Ovary (tissue), 9 donors: ENCODE measurements around the gene EXOC7. TPM values are rescaled to one million over a fixed set of nuclear protein-coding genes. Genes with fewer than 3 reads are reported as not detected.
"Not testable (repeated sequence)": the region's sequence is repeated elsewhere in the genome, so short reads cannot be mapped to it uniquely, and the experiment has no call there.

Source experiments
- DNase-seq, 5 donors: peaks; one replicate each; pipeline ENCODE4 v3.0.0-alpha.2; 2019 to 2020
- H3K27ac ChIP-seq, 2 donors: fragments of 200-600 bp; one replicate each; pipeline versions ENCODE4 v1.5.1 to v1.8.0; 2019 to 2022
- H3K27me3 ChIP-seq: fragments of 200-600 bp; one replicate; pipeline ENCODE4 v1.8.0; 2022
- H3K36me3 ChIP-seq: fragments of 200-600 bp; sonication (generic); one replicate; pipeline ENCODE4 v1.5.1; 2019
- H3K4me1 ChIP-seq: one replicate; pipeline ENCODE4 v1.8.1; 2013; ENCODE audit warnings: mild to moderate bottlenecking, moderate library complexity; ENCODE audit not compliant: insufficient read depth
- H3K4me3 ChIP-seq: fragments of 200-600 bp; sonication (generic); one replicate; pipeline ENCODE4 v1.5.1; 2017
- H3K9me3 ChIP-seq, 2 donors: fragments of 200-600 bp in 1 of 2; sonication (generic) in 1 of 2; one replicate each; pipeline versions ENCODE4 v1.5.1 to v1.8.1; 2013 to 2019; ENCODE audit warnings: mild to moderate bottlenecking in 1 of 2, moderate library complexity in 1 of 2
- CTCF ChIP-seq, 3 donors: fragments of 450-650 bp in 2 of 3; fragments of 200-600 bp in 1 of 3; IDR thresholded peaks; one replicate each; pipeline versions ENCODE4 v1.5.1 to v1.8.0; 2016 to 2022; ENCODE audit warnings: antibody characterized with exemption in 3 of 3, mild to moderate bottlenecking in 1 of 3
- EP300 ChIP-seq: sonication (generic); formaldehyde crosslinking; IDR thresholded peaks from one replicate; pipeline ENCODE4 v1.6.1; 2017; ENCODE audit warnings: antibody characterized with exemption
- POLR2A ChIP-seq: fragments of 450-650 bp; IDR thresholded peaks from one replicate; pipeline ENCODE4 v1.6.1; 2017; ENCODE audit warnings: antibody characterized with exemption, mild to moderate bottlenecking, moderate library complexity
- WGBS, 3 donors: extraction: QIAGEN DNeasy Blood & Tissue Kit in 1 of 3; methylation state at CpG; one replicate each; pipeline versions ENCODE4 v1.1.5 to v1.1.7; 2013 to 2017; 5-methylcytosine and 5-hydroxymethylcytosine counted together
- intact Hi-C, 4 donors: fragments of 100-400 bp; cut with DNase I; formaldehyde crosslinking; loops; one replicate each; pipeline versions ENCODE4 v1.11.0 to v1.15.1; 2022 to 2023
- polyA plus RNA-seq, 2 donors: library from polyadenylated mRNA; stranded (reverse); fragments of 200-250 nt in 1 of 2; fragments of 350-450 nt in 1 of 2; fragmentation: Illumina TruSeq in 1 of 2; extraction: RNeasy Lipid Tissue Mini Kit (QIAGEN cat#74804) in 1 of 2; gene quantifications; one replicate each; pipeline ENCODE4 v1.2.3, GENCODE V29; 2013 to 2014
- total RNA-seq, 7 donors: library from RNA; depleted of rRNA in 2 of 7; stranded (reverse); fragments of >200 nt in 2 of 7; fragmentation: NEBNext Ultra II Directional in 3 of 7; extraction: Animal tissue kit (Norgen Biotek cat#: 25700) in 3 of 7; gene quantifications; one replicate each; pipeline versions ENCODE4 v1.1.0 to v1.2.4, GENCODE V29; 2016 to 2023
- donor health status: DM: no; HTN: no; CAD: no; lungs with moderate emphysema.
- donor health status: DM: no; HTN: no; CAD: no.
- donor health status: Bipolar disorder and iron deficiency.
- donor health status: DM: yes; HTN: yes; CAD: no.
- donor health status: DM: no; HTN: no; CAD: no.
- donor health status: DM: yes; HTN: yes; CAD: no.

The EXOC7 gene
- total and polyA plus RNA-seq, 9 donors = 46.9 to 121 (median 114) TPM

GRCh38 chr17:76079956-76080767 lies 23.4 kb downstream of the EXOC7 start:
- Histone ChIP-seq H3K27me3 (peaks cover 6% of the 10 kb centered on the region), H3K36me3 (no peaks in the 10 kb centered on the region), H3K4me3 (no peak overlapping the region), H3K4me1 (peaks cover 16% of the 10 kb centered on the region), H3K9me3 (no peaks in the 10 kb centered on the region), H3K27ac (no peak overlapping the region)
- intact Hi-C loops = no loop called here
- no peak for TF ChIP-seq EP300
- TF ChIP-seq POLR2A = no peak
- no peak for TF ChIP-seq CTCF (IDR thresholded peaks at IDR 0.05)
- WGBS, 3 donors = 3 to 10% (median 4%) methylated on average over 18 to 23 of the region's 23 CpGs
- no peak for DNase-seq

GRCh38 chr17:76079535-76079955 lies 24.0 kb downstream of the EXOC7 start:
- H3K36me3 ChIP-seq = no peaks in the 10 kb centered on the region
- WGBS, 3 donors = 25 to 42% (median 39%) methylated on average over 9 of the region's 9 CpGs
- H3K27me3 ChIP-seq = peaks cover 10% of the 10 kb centered on the region
- H3K4me3 ChIP-seq = no peak overlapping the region
- no peak for TF ChIP-seq CTCF (IDR thresholded peaks at IDR 0.05)
- TF ChIP-seq POLR2A = no peak
- TF ChIP-seq EP300 = no peak
- no peak for DNase-seq
- no peak overlapping the region for H3K27ac ChIP-seq
- intact Hi-C loops = no loop called here
- peaks cover 23% of the 10 kb centered on the region for H3K4me1 ChIP-seq
- H3K9me3 ChIP-seq = no peaks in the 10 kb centered on the region

GRCh38 chr17:76078860-76079534 lies 24.6 kb downstream of the EXOC7 start, which contains the start of gene ZACN:
Gene ZACN, plus strand, starts transcription at chr17:76079182. Its CDS starts 83 bp downstream, at chr17:76079265.
- Histone ChIP-seq H3K27ac (no peak within 1 kb of the TSS), H3K4me3 (no peak within 1 kb of the TSS), H3K36me3 (no peaks in the 10 kb centered on the region), H3K27me3 (peaks cover 11% of the 10 kb centered on the region), H3K9me3 (no peaks in the 10 kb centered on the region), H3K4me1 (peaks cover 24% of the 10 kb centered on the region)
- no peak for DNase-seq
- TF ChIP-seq EP300 (no peak), POLR2A (no peak), CTCF (IDR thresholded peaks at IDR 0.05) (no peak)
- intact Hi-C loops = no loop called here
- WGBS, 3 donors = 50 to 55% (median 55%) methylated on average over 17 of the region's 17 CpGs

- H3K27me3 ChIP-seq = peaks cover 11% of the 10 kb centered on the region
- H3K27ac ChIP-seq, intact Hi-C loops, DNase-seq, H3K4me3 ChIP-seq, H3K9me3 ChIP-seq, H3K36me3 ChIP-seq: not testable (repeated sequence)
- H3K4me1 ChIP-seq = peaks cover 24% of the 10 kb centered on the region
- WGBS, 3 donors = 62 to 74% (median 65%) methylated on average over 5 of the region's 5 CpGs
Measured at GRCh38 chr17:76078370-76078769, 25.2 kb downstream of the EXOC7 start.
